IMR-90 (cell line): ENCODE results near the gene SV2A. TPM values are rescaled to one million over a fixed set of nuclear protein-coding genes. Genes with fewer than 3 reads are reported as not detected.
A peak's percentile ranks its signal among the peaks of the same experiment; 100 is the strongest.

ENCODE experiments used
- ATAC-seq: fragments of 200-7000 bp; cut with Tn5 transposase; 2 replicates; pipeline ENCODE4 v1.9.1; 2020; ENCODE audit warnings: low read depth, mild to moderate bottlenecking, moderate library complexity
- BruUV-seq: library from RNA; stranded (reverse); fragments of 400-500 nt; replicated peaks from 2 replicates; lab custom pipeline; 2021; lab: Mats Ljungman, UMichigan
- CTCF ChIA-PET: fragments of 300-600 bp; formaldehyde crosslinking; extraction: SDS; loops from one replicate; lab custom pipeline; 2021; ENCODE audit warnings: antibody characterized with exemption; lab: Yijun Ruan, JAX
- POLR2A ChIA-PET: fragments of 300-600 bp; sonication (Branson Sonifier 250); formaldehyde crosslinking; loops from one replicate; lab custom pipeline; 2022; ENCODE audit warnings: antibody characterized with exemption; ENCODE audit not compliant: unreplicated experiment; lab: Charles Lee
- DNase-seq: peaks from one replicate; pipeline ENCODE4 v3.0.0; 2013
- H2AFZ ChIP-seq: replicated peaks from 2 replicates; pipeline ENCODE3; 2013; ENCODE audit warnings: low read length, mild to moderate bottlenecking; ENCODE audit not compliant: poor library complexity
- H2AK5ac ChIP-seq: 2 replicates; pipeline ENCODE4 v1.6.1; 2013; ENCODE audit warnings: low read depth, low read length, inconsistent platforms
- H2AK9ac ChIP-seq: replicated peaks from 2 replicates; pipeline ENCODE3; 2013; ENCODE audit warnings: mild to moderate bottlenecking, low read depth, low read length, moderate library complexity; ENCODE audit not compliant: poor library complexity
- H2BK120ac ChIP-seq: 2 replicates; pipeline ENCODE4 v1.6.1; 2013; ENCODE audit warnings: low read depth, low read length, inconsistent platforms
- H2BK15ac ChIP-seq: 3 replicates; pipeline ENCODE4 v1.6.1; 2013; ENCODE audit warnings: low read depth, low read length, inconsistent platforms
- H2BK20ac ChIP-seq: 2 replicates; pipeline ENCODE4 v1.6.1; 2013; ENCODE audit warnings: low read depth, mild to moderate bottlenecking, inconsistent platforms, low read length, moderate library complexity
- H2BK5ac ChIP-seq: 2 replicates; pipeline ENCODE4 v1.6.1; 2013; ENCODE audit warnings: mild to moderate bottlenecking, low read depth, low read length, inconsistent platforms; ENCODE audit not compliant: poor library complexity, severe bottlenecking
- H3K14ac ChIP-seq: replicated peaks from 2 replicates; pipeline ENCODE4 v1.6.1; 2013; ENCODE audit warnings: low read depth, low read length, inconsistent platforms
- H3K18ac ChIP-seq: 2 replicates; pipeline ENCODE4 v1.6.1; 2013; ENCODE audit warnings: low read depth, low read length, control low read depth
- H3K23ac ChIP-seq: 2 replicates; pipeline ENCODE4 v1.6.1; 2013; ENCODE audit warnings: low read depth, low read length, inconsistent platforms
- H3K27ac ChIP-seq: 2 replicates; pipeline ENCODE4 v1.5.1; 2013; ENCODE audit warnings: mild to moderate bottlenecking, control low read depth, low read length; ENCODE audit not compliant: insufficient read depth
- H3K27me3 ChIP-seq: 2 replicates; pipeline ENCODE4 v1.6.1; 2013; ENCODE audit warnings: low read length; ENCODE audit not compliant: control insufficient read depth, insufficient read depth
- H3K36me3 ChIP-seq: 2 replicates; pipeline ENCODE4 v1.6.1; 2013; ENCODE audit warnings: low read length, mixed read lengths; ENCODE audit not compliant: control insufficient read depth, insufficient read depth
- H3K4ac ChIP-seq: 2 replicates; pipeline ENCODE4 v1.6.1; 2013; ENCODE audit warnings: low read depth, low read length, inconsistent platforms
- H3K4me1 ChIP-seq: 2 replicates; pipeline ENCODE4 v1.6.1; 2013; ENCODE audit warnings: low read length, mixed read lengths; ENCODE audit not compliant: control insufficient read depth, insufficient read depth
- H3K4me2 ChIP-seq: 2 replicates; pipeline ENCODE4 v1.6.1; 2013; ENCODE audit warnings: low read depth, mild to moderate bottlenecking, control low read depth, low read length, moderate library complexity
- H3K4me3 ChIP-seq: 2 replicates; pipeline ENCODE4 v1.5.1; 2013; ENCODE audit warnings: low read depth, mild to moderate bottlenecking, control low read depth, low read length, moderate library complexity; ENCODE audit not compliant: insufficient read depth
- H3K56ac ChIP-seq: 2 replicates; pipeline ENCODE4 v1.6.1; 2013; ENCODE audit warnings: low read length, inconsistent platforms; ENCODE audit not compliant: insufficient read depth; ENCODE audit errors: extremely low read depth
- H3K79me1 ChIP-seq, 2 experiments: 2 replicates each; pipeline ENCODE4 v1.6.1; 2013; ENCODE audit warnings: low read length in 2 of 2, inconsistent platforms in 1 of 2, low read depth in 1 of 2
- H3K9ac ChIP-seq: 2 replicates; pipeline ENCODE4 v1.6.1; 2013; ENCODE audit warnings: low read depth, low read length, control low read depth
- H3K9me1 ChIP-seq: 2 replicates; pipeline ENCODE4 v1.6.1; 2013; ENCODE audit warnings: low read length, inconsistent platforms; ENCODE audit not compliant: insufficient read depth
- H3K9me3 ChIP-seq: 2 replicates; pipeline ENCODE4 v1.6.1; 2013; ENCODE audit warnings: low read length; ENCODE audit not compliant: control insufficient read depth, insufficient read depth
- H4K20me1 ChIP-seq: 2 replicates; pipeline ENCODE4 v1.6.1; 2013; ENCODE audit warnings: low read length, inconsistent platforms; ENCODE audit not compliant: insufficient read depth
- H4K5ac ChIP-seq: 2 replicates; pipeline ENCODE4 v1.6.1; 2013; ENCODE audit warnings: mild to moderate bottlenecking, low read depth, low read length, control low read depth
- H4K8ac ChIP-seq, 2 experiments: 2 replicates each; pipeline ENCODE4 v1.6.1; 2013; ENCODE audit warnings: low read depth in 2 of 2, low read length in 2 of 2, control low read depth in 1 of 2, inconsistent platforms in 1 of 2
- H4K91ac ChIP-seq: 2 replicates; pipeline ENCODE4 v1.6.1; 2013; ENCODE audit warnings: low read depth, low read length, inconsistent platforms; ENCODE audit not compliant: insufficient read depth
- BHLHE40 ChIP-seq: fragments of 150-350 bp; IDR thresholded peaks from 2 replicates; pipeline ENCODE4 v1.6.1; 2016; ENCODE audit warnings: mild to moderate bottlenecking, low read depth, low read length
- CEBPB ChIP-seq: IDR thresholded peaks from 2 replicates; pipeline ENCODE4 v1.6.1; 2012; ENCODE audit warnings: low read depth, low read length, improper control_type of control experiment
- FOS ChIP-seq: fragments of 150-350 bp; IDR thresholded peaks from 2 replicates; pipeline ENCODE4 v1.6.1; 2016; ENCODE audit warnings: low read depth, low read length
- MAFK ChIP-seq: IDR thresholded peaks from 2 replicates; pipeline ENCODE4 v1.6.1; 2012; ENCODE audit warnings: low read depth, low read length, improper control_type of control experiment
- MAZ ChIP-seq: IDR thresholded peaks from 2 replicates; pipeline ENCODE4 v1.6.1; 2012; ENCODE audit warnings: low read depth, mild to moderate bottlenecking, low read length, improper control_type of control experiment, moderate library complexity, borderline replicate concordance
- NFE2L2 ChIP-seq: fragments of 150-350 bp; IDR thresholded peaks from 2 replicates; pipeline ENCODE4 v1.6.1; 2016; ENCODE audit warnings: low read depth, mild to moderate bottlenecking, low read length
- POLR2A ChIP-seq: IDR thresholded peaks from 2 replicates; pipeline ENCODE4 v1.6.1; 2012; ENCODE audit warnings: mild to moderate bottlenecking, low read depth, low read length
- RAD21 ChIP-seq: IDR thresholded peaks from 2 replicates; pipeline ENCODE4 v1.6.1; 2012; ENCODE audit warnings: low read length, improper control_type of control experiment
- RCOR1 ChIP-seq: IDR thresholded peaks from 2 replicates; pipeline ENCODE4 v1.6.1; 2012; ENCODE audit warnings: mild to moderate bottlenecking, low read length, improper control_type of control experiment; ENCODE audit not compliant: insufficient replicate concordance
- RFX5 ChIP-seq: IDR thresholded peaks from 2 replicates; pipeline ENCODE4 v1.8.0; 2012; ENCODE audit warnings: low read depth, mild to moderate bottlenecking, low read length, moderate library complexity
- SMC3 ChIP-seq: fragments of 150-350 bp; IDR thresholded peaks from 2 replicates; pipeline ENCODE4 v1.6.1; 2016; ENCODE audit warnings: low read depth, mild to moderate bottlenecking, antibody characterized with exemption, low read length, moderate library complexity
- WGBS, 2 experiments: methylation state at CpG; one replicate each; pipeline versions ENCODE4 v1.1.5 to v1.1.7; 2013; ENCODE audit warnings: missing lambda C conversion rate in 2 of 2; ENCODE audit not compliant: insufficient read length in 1 of 2; ENCODE audit errors: extremely low coverage in 2 of 2; 5-methylcytosine and 5-hydroxymethylcytosine counted together
- dilution Hi-C: fragments of 300-500 bp; cut with HindIII; formaldehyde crosslinking; loops from one replicate; pipeline ENCODE4 v1.14.3; 2018; ENCODE audit warnings: low sequenced_read_pairs; ENCODE audit not compliant: unreplicated experiment
- in situ Hi-C: fragments of 300-500 bp; cut with MboI; formaldehyde crosslinking; loops from 3 replicates; pipeline ENCODE4 v1.14.3; 2019; ENCODE audit warnings: low sequenced_read_pairs, inconsistent platforms, mixed read lengths
- intact Hi-C: fragments of 100-400 bp; cut with micrococcal nuclease; formaldehyde crosslinking; loops from 2 replicates; pipeline ENCODE4 v1.10.0; 2022
- polyA plus RNA-seq, 3 experiments: library from polyadenylated mRNA; depleted of rRNA; stranded (reverse); fragments of >200 nt; gene quantifications; 2 replicates each; pipeline ENCODE4 v1.2.3, GENCODE V29; 2012; ENCODE audit warnings: low replicate concordance in 1 of 3
- total RNA-seq: library from RNA; depleted of rRNA; stranded (reverse); fragments of >200 nt; gene quantifications from 2 replicates; pipeline ENCODE4 v1.2.3, GENCODE V29; 2012
- TF ChIP-seq, protein P1 (sequence below): conservative IDR thresholded peaks from 2 replicates; pipeline ENCODE4 v1.5.1; 2012; ENCODE audit warnings: mild to moderate bottlenecking, low read depth, low read length, improper control_type of control experiment
- TF ChIP-seq, protein P2 (sequence below): fragments of 150-350 bp; IDR thresholded peaks from 2 replicates; pipeline ENCODE4 v1.6.1; 2017; ENCODE audit warnings: mild to moderate bottlenecking, antibody characterized with exemption, low read length, low read depth
- TF ChIP-seq, protein P3 (sequence below): fragments of 150-350 bp; IDR thresholded peaks from 2 replicates; pipeline ENCODE4 v1.6.1; 2016; ENCODE audit warnings: low read depth, mild to moderate bottlenecking, low read length, moderate library complexity, borderline replicate concordance

The SV2A gene
- total and polyA plus RNA-seq, 2 of the 4 experiments (the other 2 are of a cell fraction) = 15.4 to 19.6 TPM

DNA sequence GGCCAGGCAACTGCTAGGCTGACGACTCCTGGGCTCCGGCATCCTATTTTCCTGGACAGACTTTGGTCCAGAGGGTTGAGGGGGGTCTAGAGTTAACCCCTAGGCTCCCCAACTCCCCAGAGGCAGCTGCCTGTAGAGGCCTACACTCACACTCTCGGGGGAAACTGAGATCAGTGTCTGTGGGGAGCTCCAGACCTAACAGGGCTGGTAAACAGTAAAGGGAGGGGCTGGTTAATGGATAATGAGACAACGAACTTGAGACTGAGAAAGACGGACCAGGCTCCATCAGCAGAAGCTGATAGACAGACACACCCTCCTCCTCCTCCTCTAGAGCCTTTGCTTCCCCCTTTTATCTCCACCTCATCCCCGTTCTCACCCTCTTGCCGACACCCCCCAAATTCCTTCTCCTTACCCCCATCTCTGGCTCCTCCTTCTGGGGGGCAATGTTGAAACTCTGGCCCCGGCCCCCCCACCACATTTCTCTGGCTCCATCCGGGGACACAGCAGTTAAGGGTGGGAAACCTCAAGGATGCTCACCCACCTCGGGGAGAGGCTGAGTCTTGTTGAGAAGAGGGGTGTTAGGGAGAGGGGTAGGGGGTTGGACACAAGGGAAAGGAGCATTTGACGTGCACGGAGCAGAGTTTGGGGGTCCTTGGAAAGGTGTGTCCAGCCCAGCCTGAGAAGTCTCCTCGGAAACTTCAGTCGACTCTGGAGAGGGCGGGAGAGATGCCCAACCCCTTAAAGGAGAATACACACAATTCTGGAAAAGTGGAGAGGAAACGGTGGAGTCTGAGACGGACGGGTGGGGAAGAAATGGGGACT, 18.7 kb upstream of the SV2A start, which contains the start of gene MTMR11:
MTMR11 (minus strand) TSS at position 710 of the 822 bp plus-strand sequence; CDS start at position 478, 232 bp downstream.
- in situ Hi-C loops = loop anchor here (5.0 kb wide), 1 partner anchor 34 kb away; no protein-coding TSS in a partner anchor
- no TSS peak for BruUV-seq
- TF ChIP-seq NFE2L2 (no peak), POLR2A (no peak), RCOR1 (no peak), FOS (no peak), SMC3 (no peak), CEBPB (no peak), BHLHE40 (no peak), MAZ (no peak), RAD21 (no peak), RFX5 (no peak), MAFK (no peak)
- TF ChIP-seq, protein P1, sequence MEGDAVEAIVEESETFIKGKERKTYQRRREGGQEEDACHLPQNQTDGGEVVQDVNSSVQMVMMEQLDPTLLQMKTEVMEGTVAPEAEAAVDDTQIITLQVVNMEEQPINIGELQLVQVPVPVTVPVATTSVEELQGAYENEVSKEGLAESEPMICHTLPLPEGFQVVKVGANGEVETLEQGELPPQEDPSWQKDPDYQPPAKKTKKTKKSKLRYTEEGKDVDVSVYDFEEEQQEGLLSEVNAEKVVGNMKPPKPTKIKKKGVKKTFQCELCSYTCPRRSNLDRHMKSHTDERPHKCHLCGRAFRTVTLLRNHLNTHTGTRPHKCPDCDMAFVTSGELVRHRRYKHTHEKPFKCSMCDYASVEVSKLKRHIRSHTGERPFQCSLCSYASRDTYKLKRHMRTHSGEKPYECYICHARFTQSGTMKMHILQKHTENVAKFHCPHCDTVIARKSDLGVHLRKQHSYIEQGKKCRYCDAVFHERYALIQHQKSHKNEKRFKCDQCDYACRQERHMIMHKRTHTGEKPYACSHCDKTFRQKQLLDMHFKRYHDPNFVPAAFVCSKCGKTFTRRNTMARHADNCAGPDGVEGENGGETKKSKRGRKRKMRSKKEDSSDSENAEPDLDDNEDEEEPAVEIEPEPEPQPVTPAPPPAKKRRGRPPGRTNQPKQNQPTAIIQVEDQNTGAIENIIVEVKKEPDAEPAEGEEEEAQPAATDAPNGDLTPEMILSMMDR = no peak
- TF ChIP-seq, protein P2, sequence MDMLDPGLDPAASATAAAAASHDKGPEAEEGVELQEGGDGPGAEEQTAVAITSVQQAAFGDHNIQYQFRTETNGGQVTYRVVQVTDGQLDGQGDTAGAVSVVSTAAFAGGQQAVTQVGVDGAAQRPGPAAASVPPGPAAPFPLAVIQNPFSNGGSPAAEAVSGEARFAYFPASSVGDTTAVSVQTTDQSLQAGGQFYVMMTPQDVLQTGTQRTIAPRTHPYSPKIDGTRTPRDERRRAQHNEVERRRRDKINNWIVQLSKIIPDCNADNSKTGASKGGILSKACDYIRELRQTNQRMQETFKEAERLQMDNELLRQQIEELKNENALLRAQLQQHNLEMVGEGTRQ = no peak
- TF ChIP-seq, protein P3, sequence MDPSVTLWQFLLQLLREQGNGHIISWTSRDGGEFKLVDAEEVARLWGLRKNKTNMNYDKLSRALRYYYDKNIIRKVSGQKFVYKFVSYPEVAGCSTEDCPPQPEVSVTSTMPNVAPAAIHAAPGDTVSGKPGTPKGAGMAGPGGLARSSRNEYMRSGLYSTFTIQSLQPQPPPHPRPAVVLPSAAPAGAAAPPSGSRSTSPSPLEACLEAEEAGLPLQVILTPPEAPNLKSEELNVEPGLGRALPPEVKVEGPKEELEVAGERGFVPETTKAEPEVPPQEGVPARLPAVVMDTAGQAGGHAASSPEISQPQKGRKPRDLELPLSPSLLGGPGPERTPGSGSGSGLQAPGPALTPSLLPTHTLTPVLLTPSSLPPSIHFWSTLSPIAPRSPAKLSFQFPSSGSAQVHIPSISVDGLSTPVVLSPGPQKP = no peak

More for the DNA sequence above, 18.7 kb upstream of the SV2A start, which contains the start of gene MTMR11:
- peak within 1 kb of the TSS; percentile 89 for H3K9ac ChIP-seq
- peak within 1 kb of the TSS; percentile 99 for H2AK9ac ChIP-seq
- peak within 1 kb of the TSS; percentile 92 for H3K23ac ChIP-seq
- no peaks in the 10 kb centered on the region for H4K20me1 ChIP-seq
- H3K4me2 ChIP-seq = peak within 1 kb of the TSS; percentile 91
- intact Hi-C loops = loop anchor here (5.0 kb wide), 1 partner anchor 44 kb away; no protein-coding TSS in a partner anchor
- H3K18ac ChIP-seq = peak within 1 kb of the TSS; percentile 53
- peak within 1 kb of the TSS; percentile 96 for H3K14ac ChIP-seq
- ChIA-PET CTCF (interaction anchor here (0.6 kb wide), 1 partner anchor 59 kb away, joined by 3 read pairs; no protein-coding TSS in a partner anchor), POLR2A (no interaction called here)
- no CpG with 5 or more reads among the region's 18 CpGs for WGBS, 2 experiments
- H4K91ac ChIP-seq = peak within 1 kb of the TSS; percentile 85
- H3K4me3 ChIP-seq = peak within 1 kb of the TSS; percentile 84
- peak within 1 kb of the TSS; percentile 15 to 97 for H4K8ac ChIP-seq
- H3K4ac ChIP-seq = peak within 1 kb of the TSS; percentile 93
- dilution Hi-C loops = no loop called here
- ATAC-seq (peak; percentile 73), DNase-seq (peak; percentile 34)
- peak within 1 kb of the TSS; percentile 79 for H2BK120ac ChIP-seq
- no peaks in the 10 kb centered on the region for H3K27me3 ChIP-seq
- peak within 1 kb of the TSS; percentile 64 for H3K27ac ChIP-seq
- H3K36me3 ChIP-seq = peaks cover 13% of the 10 kb centered on the region
- H2BK5ac ChIP-seq = peak within 1 kb of the TSS; percentile 59
- H3K4me1 ChIP-seq = peaks cover 12% of the 10 kb centered on the region
- peak within 1 kb of the TSS; percentile 69 for H4K5ac ChIP-seq
- H2BK15ac ChIP-seq = peak within 1 kb of the TSS; percentile 55; the same call in 2 of the 3 replicates
- H3K79me1 ChIP-seq = peaks cover 3 to 59% of the 10 kb centered on the region in 2 experiments
- H2BK20ac ChIP-seq = peak within 1 kb of the TSS; percentile 84
- H3K56ac ChIP-seq = peak within 1 kb of the TSS; percentile 77; the same call in 1 of the 2 replicates
- H3K9me3 ChIP-seq = no peaks in the 10 kb centered on the region
- H2AK5ac ChIP-seq = peak within 1 kb of the TSS; percentile 97; the same call in 1 of the 2 replicates
- peaks cover 33% of the 10 kb centered on the region for H3K9me1 ChIP-seq
- peak within 1 kb of the TSS; percentile 96 for H2AFZ ChIP-seq
